Left lobe of liver (tissue), 2 donors: ENCODE data around the gene GRAP2. TPM values are rescaled to one million over a fixed set of nuclear protein-coding genes. Genes with fewer than 3 reads are reported as not detected.
A peak's percentile ranks its signal among the peaks of the same experiment; 100 is the strongest.

Experiments used
- ATAC-seq: fragments of 200-7000 bp; cut with Tn5 transposase; one replicate; pipeline ENCODE4 v1.9.1; 2020; ENCODE audit warnings: mild to moderate bottlenecking, moderate library complexity
- DNase-seq: peaks from one replicate; pipeline ENCODE4 v3.0.0-alpha.2; 2020; ENCODE audit warnings: low spot score
- total RNA-seq: library from RNA; stranded (reverse); gene quantifications from one replicate; pipeline ENCODE4 v1.2.1, GENCODE V29; 2021
- donor health status: DM: no; HTN: no; CAD: no; lungs with moderate emphysema.
- donor health status: DM: no; HTN: yes; CAD: no.

Gene GRAP2
- total RNA-seq, 1 donor from 2014 or later, result 0.55 TPM

DNA sequence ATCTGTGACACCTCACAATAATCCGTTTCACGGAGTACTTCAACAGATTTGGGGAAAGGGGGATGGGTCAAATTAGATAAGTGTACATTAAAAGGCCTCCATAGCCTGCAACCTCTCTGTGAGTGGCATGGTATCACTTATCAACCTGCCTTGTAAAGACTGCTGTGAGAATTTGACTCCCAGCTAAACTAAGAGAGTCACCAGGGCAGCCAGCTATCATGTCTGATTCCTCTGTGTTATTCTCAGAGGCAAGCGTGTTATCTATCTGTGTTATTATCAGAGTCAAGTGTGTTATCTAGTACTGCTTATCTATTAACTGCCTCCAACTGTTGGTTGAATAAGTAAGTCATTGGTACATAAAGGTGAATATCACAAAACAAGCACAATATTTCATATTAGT lies 89.8 kb downstream of the GRAP2 start:
- ATAC-seq (peak; percentile 9), DNase-seq (no peak)

DNA sequence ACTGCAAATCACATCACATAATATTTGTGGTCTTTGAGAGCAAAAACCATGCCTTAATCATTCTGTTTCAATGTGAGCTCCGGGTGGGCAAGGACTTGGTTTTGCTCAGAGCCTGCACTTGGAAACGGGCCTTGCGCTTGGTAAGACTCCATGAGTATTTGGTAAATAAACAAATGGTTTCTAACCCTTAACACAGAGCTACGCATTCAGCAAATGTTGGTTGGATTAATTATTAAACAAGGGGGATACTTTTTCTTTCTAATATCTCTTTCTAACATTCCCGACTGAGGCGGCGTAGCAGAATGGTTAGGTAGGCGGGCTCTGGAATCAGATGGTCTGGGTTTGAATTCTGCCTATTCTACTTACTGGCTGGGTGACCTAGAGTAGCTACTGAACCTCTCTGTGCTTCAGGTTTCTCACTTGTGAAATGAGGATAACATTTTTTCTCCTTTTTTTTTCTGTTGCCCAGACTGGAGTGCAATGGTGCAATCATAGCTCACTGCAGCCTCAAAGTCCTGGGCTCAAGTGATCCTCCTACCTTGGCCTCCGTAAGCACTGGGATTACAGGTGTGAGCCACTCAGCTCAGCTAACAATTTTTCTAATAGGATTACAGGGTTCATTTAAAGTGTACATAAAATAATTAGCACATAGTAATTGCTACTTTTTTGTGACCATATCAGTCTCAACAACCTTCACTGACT lies 90.4 kb downstream of the GRAP2 start:
- DNase-seq (peak; percentile 69), ATAC-seq (peak; percentile 52)

DNA sequence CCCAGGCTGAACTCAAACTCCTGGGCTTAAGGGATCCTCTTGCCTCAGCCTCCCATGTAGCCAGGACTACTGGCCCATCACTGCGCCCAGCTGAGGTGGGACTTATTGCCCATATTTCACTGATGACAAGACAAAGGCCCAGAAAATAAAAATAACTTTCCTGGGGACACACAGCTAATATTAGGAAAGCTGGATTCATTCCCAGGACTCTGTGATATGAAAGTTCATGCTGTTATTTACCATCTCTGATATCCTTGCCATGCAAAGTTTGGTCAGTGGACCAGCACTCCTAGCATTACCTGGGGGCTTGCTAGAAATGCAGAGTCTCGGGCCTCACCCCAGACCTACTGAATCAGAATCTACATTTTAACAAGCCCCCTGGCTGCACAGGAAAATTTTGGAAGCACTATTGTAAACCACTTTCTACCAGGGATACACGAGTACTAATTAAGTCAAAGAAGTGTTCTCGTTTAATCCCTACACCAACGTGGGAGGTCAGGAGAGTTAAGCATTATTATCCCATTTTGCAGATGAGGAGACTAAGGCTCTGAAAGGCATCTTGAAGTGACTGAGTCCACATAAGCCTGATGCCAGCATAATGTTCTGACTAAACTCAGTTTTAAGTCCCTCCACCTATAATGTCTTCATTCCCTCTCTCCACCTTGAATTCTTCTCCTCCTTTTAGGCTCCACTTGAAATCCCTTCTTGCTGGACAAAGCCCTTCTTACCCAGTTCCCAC lies 91.4 kb downstream of the GRAP2 start:
- peak; percentile 48 for ATAC-seq
- DNase-seq, result no peak

DNA sequence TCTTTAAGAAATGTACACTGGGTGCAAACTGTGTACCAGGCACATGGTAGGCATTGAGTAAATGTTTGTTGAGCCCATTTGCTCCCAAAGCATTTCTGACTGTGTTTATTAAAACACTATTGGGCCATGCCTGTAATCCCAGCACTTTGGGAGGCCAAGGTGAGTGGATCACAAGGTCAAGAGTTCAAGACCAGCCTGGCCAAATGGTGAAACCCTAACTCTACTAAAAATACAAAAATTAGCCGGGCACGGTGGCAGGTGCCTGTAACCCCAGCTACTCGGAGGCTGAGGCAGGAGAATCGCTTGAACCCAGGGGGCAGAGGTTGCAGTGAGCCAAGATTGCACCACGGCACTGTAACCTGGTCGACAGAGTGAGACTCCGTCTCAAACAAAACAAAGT lies 92.0 kb downstream of the GRAP2 start:
- DNase-seq (peak; percentile 74), ATAC-seq (peak; percentile 32)

DNA sequence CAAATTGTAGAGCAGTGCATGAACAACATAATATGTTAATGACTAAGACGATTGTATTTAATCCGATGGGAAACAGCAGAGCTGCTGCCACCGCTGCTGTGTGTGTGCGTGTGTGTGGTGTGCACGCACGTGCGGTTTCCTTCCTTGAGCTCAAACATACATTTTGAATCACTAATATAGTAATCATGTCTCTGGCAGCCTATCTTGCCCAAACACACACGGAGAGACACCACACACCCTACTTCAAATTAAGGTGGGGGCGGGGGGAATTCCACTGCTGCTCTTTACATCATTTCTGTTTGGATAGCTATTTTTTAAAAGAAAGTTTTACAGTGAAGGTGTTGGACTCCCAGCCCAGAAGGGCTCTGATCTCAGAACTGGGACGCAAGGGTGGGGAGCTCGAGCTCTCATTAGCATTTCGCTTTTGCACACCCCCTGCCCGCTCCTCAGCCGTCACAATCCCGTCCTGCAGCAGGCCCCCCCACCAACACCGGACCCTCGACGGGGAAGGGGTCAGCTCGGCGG lies 93.2 kb downstream of the GRAP2 start:
- ATAC-seq, result no peak
- DNase-seq, result no peak

DNA sequence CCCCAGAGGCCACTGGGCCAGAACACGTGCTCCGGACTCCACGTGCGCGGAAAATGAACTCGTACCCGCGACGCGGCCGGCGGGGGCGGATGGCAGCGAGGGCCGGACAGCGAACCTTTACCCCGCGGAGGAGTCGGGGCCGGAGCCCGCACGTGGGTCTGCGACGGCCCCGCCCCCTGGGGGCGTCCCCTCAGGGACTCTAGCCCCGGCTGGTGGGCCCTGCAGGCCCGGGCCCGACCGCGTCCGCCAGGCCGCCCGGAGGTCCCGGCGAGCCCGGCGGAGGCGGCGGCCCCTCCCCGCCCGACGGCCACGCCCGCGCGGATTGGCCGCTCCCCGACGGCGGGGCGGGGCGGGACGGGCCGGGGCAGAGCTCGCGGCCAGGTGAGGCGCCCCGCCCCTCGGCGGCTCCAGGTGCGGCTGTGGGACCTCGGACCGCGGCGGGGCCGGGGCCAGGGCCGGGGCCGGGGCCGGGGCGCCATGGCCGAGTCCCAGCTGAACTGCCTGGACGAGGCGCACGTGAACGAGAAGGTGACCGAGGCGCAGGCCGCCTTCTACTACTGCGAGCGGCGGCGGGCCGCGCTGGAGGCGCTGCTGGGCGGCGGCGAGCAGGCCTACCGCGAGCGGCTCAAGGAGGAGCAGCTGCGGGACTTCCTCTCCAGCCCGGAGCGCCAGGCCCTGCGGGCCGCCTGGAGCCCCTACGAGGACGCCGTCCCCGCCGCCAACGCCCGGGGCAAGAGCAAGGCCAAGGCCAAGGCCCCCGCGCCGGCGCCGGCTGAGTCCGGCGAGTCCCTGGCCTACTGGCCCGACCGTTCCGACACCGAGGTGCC lies 93.9 kb downstream of the GRAP2 start, which contains the start of gene FAM83F:
Gene FAM83F (plus strand): TSS at position 389 of the 827 bp plus-strand sequence. CDS start 89 bp downstream, at position 478.
- DNase-seq (peak; percentile 68), ATAC-seq (peak; percentile 38)

DNA sequence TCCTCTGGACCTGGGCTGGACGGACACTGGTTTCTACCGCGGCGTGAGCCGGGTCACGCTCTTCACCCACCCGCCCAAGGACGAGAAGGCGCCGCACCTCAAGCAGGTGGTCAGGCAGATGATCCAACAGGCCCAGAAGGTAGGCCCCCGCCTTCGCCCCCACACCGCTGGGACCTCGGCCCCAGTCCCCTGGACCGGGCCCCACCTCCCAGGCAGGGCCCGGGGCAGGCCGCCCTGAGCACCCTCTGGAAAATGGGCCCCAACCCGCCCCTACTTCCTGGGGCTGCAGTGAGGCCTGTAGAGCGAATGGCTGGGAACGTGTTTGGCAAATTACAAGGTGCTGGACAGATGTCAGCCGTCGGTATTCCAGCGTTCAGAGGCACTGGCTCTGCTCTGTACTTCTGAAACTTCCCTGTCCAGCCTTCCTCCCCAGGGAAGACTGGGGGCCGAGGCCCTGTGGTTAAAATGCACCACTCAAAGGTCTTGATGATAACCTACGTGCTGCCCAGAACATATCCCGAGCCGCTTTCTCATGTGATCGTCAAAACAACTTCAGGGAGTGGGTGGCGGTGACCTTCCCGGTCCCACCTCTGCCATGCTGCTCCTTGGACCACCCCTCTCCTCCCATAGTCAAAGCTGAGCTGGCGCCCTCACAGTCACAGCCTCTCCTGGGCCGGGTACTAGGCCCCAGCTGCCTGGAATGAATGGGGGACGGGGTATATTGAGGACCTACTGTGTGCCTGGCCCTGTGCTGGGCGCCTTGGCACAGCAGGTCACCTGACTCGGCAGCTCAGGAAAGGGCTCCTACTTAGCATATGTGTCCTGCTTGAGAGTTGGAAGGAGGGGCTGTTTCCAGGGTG lies 94.7 kb downstream of the GRAP2 start:
- no peak for DNase-seq
- ATAC-seq, result peak; percentile 1

DNA sequence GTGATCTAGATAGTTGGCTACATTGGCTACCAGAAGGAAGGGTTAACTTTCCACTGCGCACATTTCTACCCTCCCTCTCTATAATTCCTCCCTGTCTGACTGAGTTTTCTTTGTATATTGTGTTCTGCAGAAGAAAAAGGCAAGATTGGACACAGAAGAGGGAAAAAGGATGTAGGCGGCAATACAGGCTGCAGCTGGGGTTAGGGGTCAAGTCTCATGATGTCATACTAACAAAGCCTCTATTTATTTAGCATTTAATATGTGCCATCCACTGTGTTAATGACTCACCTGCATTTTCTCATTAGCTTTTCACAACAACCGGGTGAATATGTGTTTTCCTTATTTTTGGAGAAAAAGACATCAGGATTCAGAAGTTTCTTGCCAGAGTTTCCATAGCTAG lies 95.8 kb downstream of the GRAP2 start:
- DNase-seq (no peak), ATAC-seq (no peak)

DNA sequence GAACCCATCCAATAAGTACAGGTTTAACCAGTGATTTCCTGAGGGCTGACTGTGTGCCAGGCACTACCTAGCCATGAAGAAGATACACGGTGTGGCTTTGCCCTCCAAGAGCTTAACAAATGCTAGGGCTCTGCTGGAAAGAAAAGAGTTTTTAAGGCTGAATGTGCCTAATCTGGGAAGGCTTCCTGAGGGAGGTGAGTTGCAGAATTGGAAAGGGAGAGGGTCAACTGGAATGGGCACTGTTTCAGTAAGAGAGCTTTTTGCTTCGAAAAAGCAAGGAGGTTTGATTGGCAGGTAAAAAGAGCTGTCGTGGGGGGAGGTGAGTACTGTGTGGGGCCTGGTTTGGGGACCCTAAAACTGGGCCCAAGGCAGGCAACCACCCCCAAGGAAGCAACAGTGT lies 96.5 kb downstream of the GRAP2 start:
- ATAC-seq (no peak), DNase-seq (no peak)

DNA sequence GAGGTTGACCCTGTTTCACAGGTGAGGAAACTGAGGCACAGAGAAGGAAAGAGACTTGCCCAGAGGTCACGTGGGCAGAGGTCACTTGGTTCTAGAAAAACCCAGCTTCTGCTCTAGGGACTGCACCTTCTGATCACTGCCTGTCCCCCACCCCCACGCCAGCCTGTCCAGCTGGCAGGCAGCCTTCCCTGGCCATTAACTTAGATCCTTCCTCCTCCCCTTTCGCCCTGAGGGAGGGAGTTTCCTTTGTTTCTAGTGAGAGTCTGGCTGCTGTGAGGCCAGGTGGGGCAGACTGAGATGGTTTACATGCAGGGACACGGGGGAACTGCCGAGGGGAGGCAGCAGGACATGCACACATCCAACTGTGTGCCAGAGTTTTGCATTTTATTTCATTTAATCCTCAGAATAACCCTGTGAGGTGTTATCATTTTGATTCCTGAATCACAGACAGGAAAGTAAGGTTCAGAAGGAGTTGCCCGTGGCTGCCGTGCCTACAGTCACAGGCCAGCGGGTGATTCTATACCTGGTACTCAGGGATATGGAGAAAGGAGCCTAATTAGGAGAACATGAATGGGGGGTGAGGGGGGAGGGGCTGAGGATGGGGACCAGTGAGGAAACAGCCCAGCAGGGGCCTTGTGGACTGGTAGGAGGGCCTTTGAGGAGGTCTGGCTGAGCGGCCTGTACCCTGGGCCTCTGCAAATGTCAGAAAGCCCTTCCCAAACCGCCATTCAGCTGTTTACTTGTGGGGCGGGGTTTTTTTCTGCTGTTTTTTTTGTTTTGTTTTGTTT lies 97.2 kb downstream of the GRAP2 start:
- peak; percentile 81 for DNase-seq

DNA sequence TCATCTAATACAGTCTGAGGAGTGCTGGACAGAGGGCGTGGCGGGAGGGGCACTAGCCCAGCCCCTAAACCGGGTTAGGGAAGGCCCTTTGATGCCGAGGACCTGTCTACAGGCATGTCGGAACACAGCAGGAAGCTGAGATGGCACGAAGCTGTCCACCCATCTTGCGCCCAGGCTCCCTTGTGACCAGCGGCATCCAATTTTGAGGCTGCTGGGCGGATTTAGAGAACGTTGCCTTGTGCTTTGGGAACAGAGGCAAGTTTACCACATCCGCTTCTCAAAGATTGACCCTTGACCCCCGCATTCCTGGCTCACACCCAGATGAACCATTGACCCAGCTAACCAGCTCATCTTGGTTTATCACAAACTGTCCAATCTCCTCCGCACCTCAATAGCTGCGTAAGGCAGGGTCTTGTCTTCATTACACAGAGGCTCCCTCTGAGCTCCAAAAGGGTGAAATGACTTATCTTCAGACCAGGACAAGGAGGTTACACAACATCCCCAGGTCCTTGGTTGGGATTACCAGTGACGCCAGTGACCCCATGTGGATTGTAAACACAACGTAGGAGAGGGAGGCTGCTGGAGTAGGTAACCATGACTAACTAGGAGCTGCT lies 98.4 kb downstream of the GRAP2 start:
- ATAC-seq, result peak; percentile 36
- peak; percentile 81 for DNase-seq

More for the DNA sequence above, 97.2 kb downstream of the GRAP2 start:
- ATAC-seq, result peak; percentile 66

DNA sequence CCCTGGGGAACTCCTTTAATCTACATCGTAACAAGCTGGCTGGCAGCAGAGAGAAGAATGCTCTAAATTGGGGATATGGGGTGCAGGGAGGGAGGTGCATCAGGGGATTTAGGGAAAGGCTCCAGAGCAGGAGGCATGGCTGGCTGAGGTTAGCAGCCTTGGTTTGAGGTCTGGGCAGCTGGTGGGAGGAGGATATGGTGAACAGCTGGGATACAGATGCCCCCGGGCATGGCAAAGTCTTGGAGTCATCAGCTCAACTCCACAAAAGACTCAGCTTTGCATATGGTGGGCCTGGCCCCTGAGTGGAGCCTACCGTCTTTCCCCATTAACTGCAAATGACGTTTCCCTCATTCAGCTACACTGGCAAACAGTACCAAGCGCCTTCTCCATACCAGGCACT lies 99.3 kb downstream of the GRAP2 start:
- no peak for DNase-seq
- ATAC-seq, result no peak

DNA sequence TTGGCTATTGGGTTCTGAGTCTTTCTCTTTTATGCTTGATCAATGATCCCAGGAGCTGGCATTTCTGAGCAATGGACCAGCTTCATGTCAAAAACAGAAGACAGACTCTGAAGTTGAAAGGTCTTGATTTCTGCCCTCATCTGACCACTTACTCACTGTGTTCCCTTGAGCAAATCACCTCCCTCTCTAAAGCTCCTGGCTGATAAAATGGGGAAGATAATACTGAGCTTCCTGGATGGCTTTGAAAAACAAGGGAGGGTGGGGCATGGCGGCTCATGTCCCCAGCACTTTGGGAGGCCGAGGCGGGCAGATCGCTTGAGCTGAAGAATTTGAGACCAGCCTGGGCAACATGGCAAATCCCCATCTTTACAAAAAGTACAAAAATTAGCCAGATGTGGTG lies 100.2 kb downstream of the GRAP2 start:
- ATAC-seq (no peak), DNase-seq (no peak)

DNA sequence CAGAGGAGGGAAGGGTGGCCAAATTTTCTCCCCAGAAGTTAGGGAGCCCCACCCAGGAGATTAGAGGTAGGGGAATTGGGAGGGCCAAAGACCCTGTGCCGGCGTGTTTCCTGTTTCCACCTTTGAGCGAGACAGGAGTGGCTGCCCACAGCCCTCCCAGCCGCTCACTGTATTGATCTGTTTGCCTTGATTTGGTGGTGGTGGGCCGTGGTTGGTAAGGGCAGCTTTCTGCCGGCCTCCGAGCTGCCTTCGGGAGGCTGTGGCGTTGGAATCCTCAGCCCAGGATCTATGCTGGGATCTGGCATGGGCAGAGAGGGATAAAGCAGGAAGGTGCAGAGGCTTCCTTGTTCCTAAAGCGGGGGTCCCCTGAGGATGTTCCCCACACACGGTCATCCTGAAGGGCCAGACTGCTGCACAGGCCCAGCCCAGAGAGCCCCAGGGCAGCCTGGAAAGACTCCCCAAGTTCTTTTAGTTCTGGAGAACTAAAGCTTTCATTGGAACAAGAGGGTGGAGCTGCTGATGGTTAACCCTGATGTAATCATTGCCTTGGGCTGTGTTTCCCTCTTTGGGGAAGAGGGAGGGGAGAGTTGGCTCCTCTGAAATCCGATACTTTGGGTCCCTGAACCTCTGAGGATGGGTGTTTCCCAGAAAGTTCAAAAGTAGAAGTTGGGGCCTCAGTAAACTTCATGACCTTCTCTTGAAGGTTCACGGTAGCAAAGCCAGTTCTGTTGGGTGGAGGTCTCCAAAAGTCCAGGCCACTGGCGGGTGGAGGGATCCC lies 101.1 kb downstream of the GRAP2 start:
- ATAC-seq (no peak), DNase-seq (no peak)

DNA sequence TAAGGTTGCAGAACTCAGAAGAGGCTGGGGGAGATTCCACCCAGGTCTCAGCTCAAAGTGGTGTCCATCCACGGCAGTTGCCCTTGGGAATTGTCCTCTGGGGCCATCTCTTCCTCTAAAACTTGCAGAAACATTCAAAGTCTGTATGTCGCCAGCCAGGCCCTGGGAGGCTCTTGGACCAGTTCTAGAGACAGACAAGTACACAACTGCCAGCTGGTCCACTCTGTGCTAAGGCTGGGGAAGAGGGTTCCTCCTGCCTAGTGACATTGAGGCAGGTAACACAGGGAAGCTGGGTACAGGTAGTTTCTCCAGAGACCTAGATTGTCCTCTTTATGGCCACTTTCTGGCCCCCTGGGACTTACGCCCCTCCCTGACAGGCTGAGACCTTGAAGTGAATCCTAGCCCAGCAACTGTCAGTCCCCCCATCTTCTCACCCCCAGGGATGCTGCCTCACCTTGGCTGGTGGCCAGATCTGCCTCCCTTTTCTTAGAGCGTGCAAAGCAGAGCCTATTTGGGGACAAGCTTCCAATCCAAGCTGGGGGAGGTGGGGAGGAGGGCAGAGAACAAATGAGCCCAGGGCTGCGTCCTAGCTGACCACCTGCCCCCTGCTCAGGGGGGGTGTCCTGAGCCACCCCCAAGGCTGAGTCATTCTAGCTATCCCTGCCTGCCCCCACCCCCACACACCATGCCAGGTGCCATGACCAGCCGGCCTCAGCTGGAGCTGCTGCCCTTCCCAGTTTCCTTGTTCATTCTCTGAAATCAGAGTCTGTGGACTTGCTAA lies 102.2 kb downstream of the GRAP2 start:
- DNase-seq, result no peak
- ATAC-seq, result no peak

DNA sequence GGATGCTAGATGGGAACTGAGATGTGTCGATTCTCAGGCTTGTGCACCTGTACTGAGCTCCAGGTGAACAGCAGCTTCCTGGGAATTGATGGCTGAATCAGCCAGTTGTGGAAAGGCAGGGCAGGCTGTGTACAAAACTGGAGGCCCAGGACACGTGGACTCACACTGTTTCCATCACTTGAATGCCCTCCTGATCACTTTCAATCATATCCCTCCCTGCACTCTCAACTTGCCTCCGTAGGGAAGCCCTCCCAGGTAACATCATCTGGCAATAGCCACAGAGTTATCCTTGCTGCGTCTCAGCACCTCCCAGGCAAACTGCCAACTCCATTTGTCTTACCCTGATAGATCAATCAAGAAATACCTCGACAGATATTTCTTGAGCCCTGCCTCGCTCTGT lies 104.0 kb downstream of the GRAP2 start:
- DNase-seq, result no peak
- ATAC-seq, result no peak

DNA sequence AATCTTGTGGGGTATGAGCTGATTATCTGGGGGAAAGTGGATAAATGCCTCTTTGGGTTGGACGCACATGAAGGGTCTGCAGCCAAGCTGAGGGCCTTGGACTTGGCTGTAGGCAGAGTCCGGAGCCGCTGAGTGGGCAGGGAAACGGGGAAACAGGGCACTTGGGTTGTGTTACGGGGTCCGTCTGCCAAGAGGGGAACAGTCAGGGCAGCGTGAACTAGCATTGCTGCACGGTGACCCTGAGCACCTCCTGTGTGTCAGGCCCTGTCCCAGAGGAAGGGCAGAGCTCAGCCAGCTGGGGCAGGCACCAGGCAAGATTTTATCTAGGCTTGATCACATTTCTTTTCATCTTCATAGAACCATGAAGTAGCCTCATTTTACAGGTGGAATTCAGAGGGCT lies 105.8 kb downstream of the GRAP2 start:
- ATAC-seq (no peak), DNase-seq (no peak)
